Effector CD4-positive, alpha-beta T cell (primary cell): ENCODE data around the gene FNDC11.
"Not testable (repeated sequence)": the region's sequence is repeated elsewhere in the genome, so short reads cannot be mapped to it uniquely, and the experiment has no call there.

Experiments
- DNase-seq: peaks from one replicate; pipeline ENCODE4 v3.0.0-alpha.2; 2020
- total RNA-seq: gene quantifications from one replicate; lab custom pipeline; 2026; lab: John Stamatoyannopoulos, UW

Gene FNDC11
- 1.5 reads per million for total RNA-seq

GRCh38 chr20:63553933-63554290 is at the start of gene FNDC11:
Gene FNDC11, plus strand, starts transcription at chr20:63554159. Its CDS starts 1,505 bp downstream, at chr20:63555664.
- peak; percentile 40 for DNase-seq

GRCh38 chr20:63504642-63505041 is 49.3 kb upstream of the FNDC11 start:
- no peak for DNase-seq

GRCh38 chr20:63505281-63505680 is 48.7 kb upstream of the FNDC11 start:
- no peak for DNase-seq

GRCh38 chr20:63505723-63506122 is 48.2 kb upstream of the FNDC11 start:
- no peak for DNase-seq

- DNase-seq = no peak
Observed at GRCh38 chr20:63507083-63507743, 46.7 kb upstream of the FNDC11 start.

- DNase-seq = no peak
Observed at GRCh38 chr20:63508072-63508768, 45.7 kb upstream of the FNDC11 start.

- no peak for DNase-seq
Observed at GRCh38 chr20:63509088-63509564, 44.8 kb upstream of the FNDC11 start.

GRCh38 chr20:63513207-63513606 is 40.8 kb upstream of the FNDC11 start:
- DNase-seq = no peak

GRCh38 chr20:63514520-63514919 is 39.4 kb upstream of the FNDC11 start:
- not testable (repeated sequence) for DNase-seq

- no peak for DNase-seq
Observed at GRCh38 chr20:63517376-63518309, 36.3 kb upstream of the FNDC11 start.

- DNase-seq = no peak
Observed at GRCh38 chr20:63518351-63518861, 35.6 kb upstream of the FNDC11 start.

GRCh38 chr20:63518946-63519667 is 34.9 kb upstream of the FNDC11 start:
- DNase-seq = no peak

GRCh38 chr20:63519668-63520503 is 34.1 kb upstream of the FNDC11 start:
- peak; percentile 57 for DNase-seq

GRCh38 chr20:63520504-63520933 is 33.4 kb upstream of the FNDC11 start, which contains the start of gene PPDPF:
Gene PPDPF, plus strand, starts transcription at chr20:63520765. Its CDS starts 544 bp downstream, at chr20:63521309.
- peak; percentile 80 for DNase-seq

- peak; percentile 58 for DNase-seq
Observed at GRCh38 chr20:63520934-63521601, 32.9 kb upstream of the FNDC11 start.

GRCh38 chr20:63521602-63522001 is 32.4 kb upstream of the FNDC11 start:
- DNase-seq = no peak

GRCh38 chr20:63522091-63522868 is 31.7 kb upstream of the FNDC11 start:
- DNase-seq = no peak

GRCh38 chr20:63522981-63523611 is 30.9 kb upstream of the FNDC11 start:
- DNase-seq = no peak

GRCh38 chr20:63525185-63525584 is 28.8 kb upstream of the FNDC11 start:
- no peak for DNase-seq
